K562 (cell line): ENCODE results near the gene TTC31. TPM values are rescaled to one million over a fixed set of nuclear protein-coding genes. Genes with fewer than 3 reads are reported as not detected.

Experiments
- CREB1 ChIP-seq, 2 experiments: sonication (generic) in 1 of 2; formaldehyde crosslinking in 1 of 2; IDR thresholded peaks; 2 replicates each; pipeline versions ENCODE4 v1.6.1 to v1.8.0; 2012 to 2022; ENCODE audit warnings: inconsistent platforms in 1 of 2, mild to moderate bottlenecking in 1 of 2, missing genetic modification reagents in 1 of 2, moderate library complexity in 1 of 2
- DNMT1 ChIP-seq: fragments of 450-650 bp; IDR thresholded peaks from 2 replicates; pipeline ENCODE4 v1.6.1; 2016; ENCODE audit warnings: antibody characterized with exemption, mild to moderate bottlenecking
- GTF2F1 ChIP-seq: IDR thresholded peaks from 2 replicates; pipeline ENCODE4 v1.6.1; 2011; ENCODE audit warnings: low read depth, low read length, improper control_type of control experiment
- HDAC8 ChIP-seq: fragments of 450-650 bp; IDR thresholded peaks from 2 replicates; pipeline ENCODE4 v1.6.1; 2016; ENCODE audit warnings: mild to moderate bottlenecking, missing genetic modification characterization, moderate library complexity, missing compliant biosample characterization
- NCOA2 ChIP-seq, 2 experiments: fragments of 450-650 bp; IDR thresholded peaks; 2 replicates each; pipeline ENCODE4 v1.6.1; 2018; ENCODE audit warnings: mild to moderate bottlenecking in 2 of 2, moderate library complexity in 1 of 2; ENCODE audit not compliant: partially characterized antibody in 2 of 2
- OTX1 ChIP-seq: fragments of 450-650 bp; formaldehyde crosslinking; IDR thresholded peaks from 2 replicates; pipeline ENCODE4 v1.4.0; 2022; ENCODE audit warnings: mild to moderate bottlenecking
- PATZ1 ChIP-seq: fragments of 250-450 bp; sonication (Bioruptor Pico); IDR thresholded peaks from 2 replicates; pipeline ENCODE4 v1.5.0; 2020; ENCODE audit warnings: mild to moderate bottlenecking, borderline replicate concordance
- PRMT5 ChIP-seq: sonication (generic); formaldehyde crosslinking; IDR thresholded peaks from 2 replicates; pipeline ENCODE4 v1.5.0; 2020; ENCODE audit warnings: missing genetic modification reagents
- SIX5 ChIP-seq, 2 experiments: IDR thresholded peaks; 2 replicates each; pipeline ENCODE4 v1.6.1; 2011; ENCODE audit warnings: low read length in 2 of 2, borderline replicate concordance in 1 of 2, low read depth in 1 of 2, mild to moderate bottlenecking in 1 of 2, moderate library complexity in 1 of 2; ENCODE audit not compliant: insufficient read depth in 1 of 2
- SNIP1 ChIP-seq: fragments of 450-650 bp; IDR thresholded peaks from 2 replicates; pipeline ENCODE4 v1.7.1; 2017; ENCODE audit warnings: low read depth, mild to moderate bottlenecking
- TRIM28 ChIP-seq: fragments of 450-650 bp; IDR thresholded peaks from 2 replicates; pipeline ENCODE4 v1.6.1; 2017
- ZNF77 ChIP-seq: fragments of 250-450 bp; sonication (Bioruptor Pico); IDR thresholded peaks from 2 replicates; pipeline ENCODE4 v1.5.0; 2020
- polyA plus RNA-seq, 8 experiments: library from polyadenylated mRNA; depleted of rRNA in 4 of 8; stranded (reverse) in 5 of 8; unstranded in 3 of 8; fragments of >200 nt; fragmentation: Nextera tagmentation in 2 of 8; fragmentation: Illumina TruSeq in 1 of 8; extraction: Ambion mirVana in 2 of 8; extraction: Trizol in 1 of 8; gene quantifications; 2 replicates each; pipeline versions ENCODE4 v1.2.1 to v1.2.3, GENCODE V29; 2011 to 2014; ENCODE audit warnings: inconsistent platforms in 1 of 8, missing spikeins in 1 of 8
- total RNA-seq, 7 experiments: library from RNA; depleted of rRNA in 6 of 7; stranded (reverse); fragments of >200 nt in 6 of 7; fragmentation: Illumina TruSeq in 2 of 7; extraction: Trizol in 2 of 7; gene quantifications; 2 replicates each; pipeline versions ENCODE4 v1.2.1 to v1.2.3, GENCODE V29; 2011 to 2021; ENCODE audit warnings: low replicate concordance in 1 of 7
- TF ChIP-seq, protein P1 (sequence below): fragments of 450-650 bp; IDR thresholded peaks from 2 replicates; pipeline ENCODE4 v1.6.1; 2016; ENCODE audit warnings: borderline replicate concordance
- TF ChIP-seq, protein P2 (sequence below), 2 experiments: fragments of 450-650 bp; formaldehyde crosslinking in 1 of 2; IDR thresholded peaks; 2 replicates each; pipeline versions ENCODE4 v1.4.0 to v1.6.1; 2014 to 2020; ENCODE audit warnings: mild to moderate bottlenecking in 2 of 2, borderline replicate concordance in 1 of 2, low read depth in 1 of 2

The TTC31 gene
- total and polyA plus RNA-seq, 9 of the 15 experiments (the other 6 are each of a cell fraction or from before 2014, with no cell fraction given) = 4.7 to 30.5 (median 15.9) TPM

- TF ChIP-seq CREB1 (IDR thresholded peaks at IDR 0.05) (peak; percentile 75), CREB1 (CRISPR knock-in tag; IDR thresholded peaks at IDR 0.05) (peak; percentile 81), PRMT5 (CRISPR knock-in tag) (no peak), PATZ1 (CRISPR knock-in tag) (no peak), SIX5 (IDR thresholded peaks at IDR 0.05; ENCODE audit: borderline replicate concordance in 1 of 2, insufficient read depth in 1 of 2, low read depth in 1 of 2, low read length in 2 of 2) (peak in 1 of 2 experiments; percentile 39; a peak in 1 of 4 replicates), DNMT1 (peak; percentile 97), SNIP1 (no peak), TRIM28 (no peak), GTF2F1 (no peak), ZNF77 (CRISPR knock-in tag) (0 out of 2 replicates have a peak, but pooled peaks have one; percentile 22), OTX1 (peak; percentile 46; the same call in 1 of the 2 replicates), NCOA2 (IDR thresholded peaks at IDR 0.05; ENCODE audit: partially characterized antibody in 2 of 2) (no peak), HDAC8 (peak; percentile 24; the same call in 1 of the 2 replicates)
- TF ChIP-seq, protein P1, sequence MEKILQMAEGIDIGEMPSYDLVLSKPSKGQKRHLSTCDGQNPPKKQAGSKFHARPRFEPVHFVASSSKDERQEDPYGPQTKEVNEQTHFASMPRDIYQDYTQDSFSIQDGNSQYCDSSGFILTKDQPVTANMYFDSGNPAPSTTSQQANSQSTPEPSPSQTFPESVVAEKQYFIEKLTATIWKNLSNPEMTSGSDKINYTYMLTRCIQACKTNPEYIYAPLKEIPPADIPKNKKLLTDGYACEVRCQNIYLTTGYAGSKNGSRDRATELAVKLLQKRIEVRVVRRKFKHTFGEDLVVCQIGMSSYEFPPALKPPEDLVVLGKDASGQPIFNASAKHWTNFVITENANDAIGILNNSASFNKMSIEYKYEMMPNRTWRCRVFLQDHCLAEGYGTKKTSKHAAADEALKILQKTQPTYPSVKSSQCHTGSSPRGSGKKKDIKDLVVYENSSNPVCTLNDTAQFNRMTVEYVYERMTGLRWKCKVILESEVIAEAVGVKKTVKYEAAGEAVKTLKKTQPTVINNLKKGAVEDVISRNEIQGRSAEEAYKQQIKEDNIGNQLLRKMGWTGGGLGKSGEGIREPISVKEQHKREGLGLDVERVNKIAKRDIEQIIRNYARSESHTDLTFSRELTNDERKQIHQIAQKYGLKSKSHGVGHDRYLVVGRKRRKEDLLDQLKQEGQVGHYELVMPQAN = peak; percentile 88
- TF ChIP-seq, protein P2, sequence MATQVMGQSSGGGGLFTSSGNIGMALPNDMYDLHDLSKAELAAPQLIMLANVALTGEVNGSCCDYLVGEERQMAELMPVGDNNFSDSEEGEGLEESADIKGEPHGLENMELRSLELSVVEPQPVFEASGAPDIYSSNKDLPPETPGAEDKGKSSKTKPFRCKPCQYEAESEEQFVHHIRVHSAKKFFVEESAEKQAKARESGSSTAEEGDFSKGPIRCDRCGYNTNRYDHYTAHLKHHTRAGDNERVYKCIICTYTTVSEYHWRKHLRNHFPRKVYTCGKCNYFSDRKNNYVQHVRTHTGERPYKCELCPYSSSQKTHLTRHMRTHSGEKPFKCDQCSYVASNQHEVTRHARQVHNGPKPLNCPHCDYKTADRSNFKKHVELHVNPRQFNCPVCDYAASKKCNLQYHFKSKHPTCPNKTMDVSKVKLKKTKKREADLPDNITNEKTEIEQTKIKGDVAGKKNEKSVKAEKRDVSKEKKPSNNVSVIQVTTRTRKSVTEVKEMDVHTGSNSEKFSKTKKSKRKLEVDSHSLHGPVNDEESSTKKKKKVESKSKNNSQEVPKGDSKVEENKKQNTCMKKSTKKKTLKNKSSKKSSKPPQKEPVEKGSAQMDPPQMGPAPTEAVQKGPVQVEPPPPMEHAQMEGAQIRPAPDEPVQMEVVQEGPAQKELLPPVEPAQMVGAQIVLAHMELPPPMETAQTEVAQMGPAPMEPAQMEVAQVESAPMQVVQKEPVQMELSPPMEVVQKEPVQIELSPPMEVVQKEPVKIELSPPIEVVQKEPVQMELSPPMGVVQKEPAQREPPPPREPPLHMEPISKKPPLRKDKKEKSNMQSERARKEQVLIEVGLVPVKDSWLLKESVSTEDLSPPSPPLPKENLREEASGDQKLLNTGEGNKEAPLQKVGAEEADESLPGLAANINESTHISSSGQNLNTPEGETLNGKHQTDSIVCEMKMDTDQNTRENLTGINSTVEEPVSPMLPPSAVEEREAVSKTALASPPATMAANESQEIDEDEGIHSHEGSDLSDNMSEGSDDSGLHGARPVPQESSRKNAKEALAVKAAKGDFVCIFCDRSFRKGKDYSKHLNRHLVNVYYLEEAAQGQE (IDR thresholded peaks at IDR 0.05; ENCODE audit: borderline replicate concordance) = peak; percentile 22; the same call in 1 of the 2 replicates
- TF ChIP-seq, protein P2 (CRISPR knock-in tag; IDR thresholded peaks at IDR 0.05; ENCODE audit: low read depth) = 0 out of 2 replicates have a peak, but pooled peaks have one; percentile 80
These were observed 10.6 kb upstream of the TTC31 start, which contains the start of gene MRPL53 (continued) for GRCh38 chr2:74472086-74472944.
